Sigmoid colon (tissue), 7 donors: ENCODE measurements around the gene AFF2. TPM values are rescaled to one million over a fixed set of nuclear protein-coding genes. Genes with fewer than 3 reads are reported as not detected.

Source experiments
- DNase-seq: peaks from one replicate; pipeline ENCODE4 v3.0.0-alpha.2; 2019
- H3K27ac ChIP-seq, 4 donors: fragments of 200-600 bp; sonication (generic); one replicate each; pipeline ENCODE4 v1.5.1; 2016 to 2019; ENCODE audit warnings: mild to moderate bottlenecking in 1 of 4
- H3K27me3 ChIP-seq, 3 donors: fragments of 200-600 bp; sonication (generic); one replicate each; pipeline ENCODE4 v1.5.1; 2019; ENCODE audit warnings: mild to moderate bottlenecking in 1 of 3
- H3K36me3 ChIP-seq, 4 donors: fragments of 200-600 bp; sonication (generic); one replicate each; pipeline ENCODE4 v1.5.1; 2016 to 2019
- H3K4me1 ChIP-seq, 4 donors: fragments of 200-600 bp; sonication (generic); one replicate each; pipeline ENCODE4 v1.5.1; 2017 to 2019
- H3K4me3 ChIP-seq, 4 donors: fragments of 200-600 bp; sonication (generic); one replicate each; pipeline ENCODE4 v1.5.1; 2017 to 2019; ENCODE audit warnings: mild to moderate bottlenecking in 2 of 4, moderate library complexity in 1 of 4
- H3K9me3 ChIP-seq, 4 donors: fragments of 200-600 bp in 3 of 4; sonication (generic) in 3 of 4; one replicate each; pipeline versions ENCODE4 v1.5.1 to v1.6.1; 2013 to 2019
- EP300 ChIP-seq, 4 donors: sonication (generic); formaldehyde crosslinking; IDR thresholded peaks; one replicate each; pipeline ENCODE4 v1.6.1; 2017; ENCODE audit warnings: antibody characterized with exemption in 4 of 4
- POLR2A ChIP-seq, 2 donors: fragments of 450-650 bp; IDR thresholded peaks; one replicate each; pipeline ENCODE4 v1.6.1; 2016; ENCODE audit warnings: antibody characterized with exemption in 2 of 2, mild to moderate bottlenecking in 2 of 2, moderate library complexity in 2 of 2
- POLR2AphosphoS5 ChIP-seq, 4 donors: sonication (generic); formaldehyde crosslinking; IDR thresholded peaks; one replicate each; pipeline ENCODE4 v1.6.1; 2017; ENCODE audit warnings: antibody characterized with exemption in 4 of 4
- WGBS, 2 donors: extraction: QIAGEN DNeasy Blood & Tissue Kit; methylation state at CpG; one replicate each; pipeline ENCODE4 v1.1.7; 2013; 5-methylcytosine and 5-hydroxymethylcytosine counted together
- intact Hi-C: fragments of 100-400 bp; cut with DNase I; formaldehyde crosslinking; loops from one replicate; pipeline ENCODE4 v1.15.1; 2023
- polyA plus RNA-seq, 3 donors: library from polyadenylated mRNA; stranded (reverse); fragments of 200-250 nt; gene quantifications; one replicate each; pipeline ENCODE4 v1.2.3, GENCODE V29; 2013
- total RNA-seq, 4 donors: library from RNA; depleted of rRNA; stranded (reverse); fragments of >200 nt; gene quantifications; one replicate each; pipeline ENCODE4 v1.1.0, GENCODE V29; 2016
- TF ChIP-seq, protein P1 (sequence below), 4 experiments: fragments of 450-650 bp in 3 of 4; fragments of 200-600 bp in 1 of 4; IDR thresholded peaks; one replicate each; pipeline ENCODE4 v1.5.1; 2016 to 2019; ENCODE audit warnings: antibody characterized with exemption in 4 of 4, mild to moderate bottlenecking in 3 of 4, moderate library complexity in 2 of 4
- donor health status: healthy with polysubstance abuse.
- donor health status: Bipolar disorder and iron deficiency.
- donor health status: healthy.

Gene AFF2
- total and polyA plus RNA-seq, 7 donors: 0.27 to 1.7 (median 1.1) TPM; not detected in 2

DNA sequence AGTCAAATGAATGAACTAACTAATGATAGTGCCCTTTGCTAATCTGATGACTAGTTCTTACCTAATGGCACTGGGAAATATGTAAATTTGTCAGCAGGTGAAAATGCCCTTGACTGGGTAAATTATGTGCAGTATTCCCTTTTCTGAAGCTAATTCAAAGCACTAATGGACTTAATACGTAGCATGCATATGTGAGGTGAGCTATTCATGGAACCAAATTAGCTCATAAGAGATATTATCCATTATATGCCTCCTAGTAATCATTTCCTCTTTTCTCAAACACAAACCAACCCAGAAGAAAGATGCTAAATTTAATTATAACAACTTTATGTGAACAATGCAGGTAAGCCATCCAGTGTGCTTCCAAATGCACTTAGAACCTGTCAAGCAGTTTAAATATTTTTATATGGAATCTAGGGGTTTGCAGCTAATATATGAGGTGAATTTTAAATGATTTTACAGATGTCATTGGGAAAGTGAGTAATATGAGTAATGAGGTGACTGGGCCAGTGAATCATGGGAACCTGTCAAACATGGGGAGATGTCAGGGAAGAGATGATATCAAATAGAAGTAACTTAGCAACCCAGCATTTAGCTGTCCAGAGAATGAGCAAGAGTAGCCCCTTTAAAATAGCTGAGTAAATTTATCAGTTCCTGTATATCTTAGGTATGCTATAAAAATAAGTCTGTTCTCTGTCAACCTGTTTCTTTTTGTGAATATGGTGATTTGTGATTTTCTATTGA lies 315.0 kb downstream of the AFF2 start:
- intact Hi-C loops: no loop called here
- no peak overlapping the region for H3K4me3 ChIP-seq
- WGBS, 2 donors: 73 to 79% methylated on average over 1 of the region's 1 CpG
- no peak overlapping the region for H3K27ac ChIP-seq
- DNase-seq: no peak
- H3K36me3 ChIP-seq: no peaks in the 10 kb centered on the region
- H3K4me1 ChIP-seq: no peaks in the 10 kb centered on the region
- no peaks in the 10 kb centered on the region for H3K9me3 ChIP-seq
- no peaks in the 10 kb centered on the region for H3K27me3 ChIP-seq
- TF ChIP-seq EP300 (IDR thresholded peaks at IDR 0.05) (no peak), POLR2A (IDR thresholded peaks at IDR 0.05) (no peak), POLR2AphosphoS5 (IDR thresholded peaks at IDR 0.05) (no peak)
- TF ChIP-seq, protein P1, sequence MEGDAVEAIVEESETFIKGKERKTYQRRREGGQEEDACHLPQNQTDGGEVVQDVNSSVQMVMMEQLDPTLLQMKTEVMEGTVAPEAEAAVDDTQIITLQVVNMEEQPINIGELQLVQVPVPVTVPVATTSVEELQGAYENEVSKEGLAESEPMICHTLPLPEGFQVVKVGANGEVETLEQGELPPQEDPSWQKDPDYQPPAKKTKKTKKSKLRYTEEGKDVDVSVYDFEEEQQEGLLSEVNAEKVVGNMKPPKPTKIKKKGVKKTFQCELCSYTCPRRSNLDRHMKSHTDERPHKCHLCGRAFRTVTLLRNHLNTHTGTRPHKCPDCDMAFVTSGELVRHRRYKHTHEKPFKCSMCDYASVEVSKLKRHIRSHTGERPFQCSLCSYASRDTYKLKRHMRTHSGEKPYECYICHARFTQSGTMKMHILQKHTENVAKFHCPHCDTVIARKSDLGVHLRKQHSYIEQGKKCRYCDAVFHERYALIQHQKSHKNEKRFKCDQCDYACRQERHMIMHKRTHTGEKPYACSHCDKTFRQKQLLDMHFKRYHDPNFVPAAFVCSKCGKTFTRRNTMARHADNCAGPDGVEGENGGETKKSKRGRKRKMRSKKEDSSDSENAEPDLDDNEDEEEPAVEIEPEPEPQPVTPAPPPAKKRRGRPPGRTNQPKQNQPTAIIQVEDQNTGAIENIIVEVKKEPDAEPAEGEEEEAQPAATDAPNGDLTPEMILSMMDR (IDR thresholded peaks at IDR 0.05): no peak

DNA sequence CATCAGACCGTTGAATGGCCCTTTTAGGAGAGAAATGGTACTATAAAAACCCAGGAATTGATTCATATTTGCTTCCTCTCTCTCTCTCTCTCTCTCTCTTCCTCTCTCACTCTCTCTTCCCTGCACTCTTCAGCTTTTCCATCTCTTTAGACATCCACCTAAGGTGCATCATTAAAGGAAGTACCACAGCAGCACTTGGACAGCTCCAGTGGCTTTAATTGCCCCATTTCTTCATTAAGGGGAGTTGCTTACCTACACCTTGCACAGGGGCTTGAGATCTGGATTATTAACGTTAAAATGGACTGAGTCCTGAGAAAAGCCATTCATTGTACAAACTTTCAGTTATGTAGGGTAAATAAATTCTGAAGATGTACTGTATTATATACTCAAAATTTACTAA lies 323.6 kb downstream of the AFF2 start:
- Histone ChIP-seq H3K27me3 (no peaks in the 10 kb centered on the region), H3K9me3 (no peaks in the 10 kb centered on the region), H3K27ac (no peak overlapping the region), H3K36me3 (no peaks in the 10 kb centered on the region), H3K4me1 (no peaks in the 10 kb centered on the region), H3K4me3 (no peak overlapping the region)
- no peak for DNase-seq
- intact Hi-C loops: no loop called here
- WGBS, 2 donors: 50 to 76% methylated on average over 2 of the region's 2 CpGs
- TF ChIP-seq, protein P1 (IDR thresholded peaks at IDR 0.05): no peak

DNA sequence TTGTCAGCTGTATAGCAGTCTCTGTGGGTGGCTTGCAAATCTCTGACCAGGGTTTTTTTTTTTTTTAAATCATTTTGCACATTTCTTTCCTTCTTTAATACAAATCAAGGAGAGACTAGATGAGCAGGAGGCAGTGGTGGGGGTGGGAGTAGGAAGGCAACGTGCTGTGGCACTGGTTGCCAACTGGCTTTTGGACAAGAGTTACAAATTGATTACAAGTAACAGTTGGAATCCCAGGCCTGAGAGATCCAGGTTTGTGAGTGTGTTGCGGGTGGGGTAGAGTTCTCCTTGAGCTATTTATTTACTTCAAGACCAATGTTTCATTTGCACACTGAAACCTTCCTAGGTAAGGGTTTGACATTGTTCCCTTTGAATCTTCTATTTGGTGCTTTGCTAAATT lies 325.3 kb downstream of the AFF2 start:
- intact Hi-C loops: no loop called here
- WGBS, 2 donors: 57 to 76% methylated on average over 2 of the region's 2 CpGs

DNA sequence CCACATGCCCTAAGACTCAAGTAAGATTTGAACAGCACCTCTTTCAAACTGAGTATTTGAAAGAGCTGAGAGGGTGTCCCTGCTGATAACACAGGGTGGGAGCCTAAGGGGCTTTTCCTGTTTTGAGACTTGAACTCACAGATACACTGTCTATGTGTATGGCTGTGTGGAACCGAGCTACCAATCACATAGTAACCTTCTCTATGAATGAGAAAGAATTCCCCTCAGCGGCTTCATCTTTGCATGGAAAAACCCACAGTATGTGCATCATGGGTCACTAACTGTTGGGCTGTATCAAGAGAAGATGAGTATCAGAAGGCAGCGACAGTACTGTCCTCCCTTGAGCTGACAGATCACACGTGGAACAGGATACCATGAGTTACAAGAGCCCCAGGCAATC lies 336.3 kb downstream of the AFF2 start:
- no peak for DNase-seq
- H3K9me3 ChIP-seq: no peaks in the 10 kb centered on the region
- intact Hi-C loops: no loop called here
- H3K27ac ChIP-seq: no peak overlapping the region
- no peaks in the 10 kb centered on the region for H3K27me3 ChIP-seq
- H3K36me3 ChIP-seq: no peaks in the 10 kb centered on the region
- TF ChIP-seq, protein P1 (IDR thresholded peaks at IDR 0.05): no peak
- TF ChIP-seq POLR2AphosphoS5 (IDR thresholded peaks at IDR 0.05) (no peak), EP300 (IDR thresholded peaks at IDR 0.05) (no peak), POLR2A (IDR thresholded peaks at IDR 0.05) (no peak)
- H3K4me3 ChIP-seq: no peak overlapping the region
- 55 to 58% methylated on average over 4 of the region's 4 CpGs for WGBS, 2 donors
- H3K4me1 ChIP-seq: no peaks in the 10 kb centered on the region

More for the DNA sequence above, 325.3 kb downstream of the AFF2 start:
- Histone ChIP-seq H3K9me3 (no peaks in the 10 kb centered on the region), H3K27ac (no peak overlapping the region), H3K4me1 (no peaks in the 10 kb centered on the region), H3K27me3 (no peaks in the 10 kb centered on the region), H3K4me3 (no peak overlapping the region), H3K36me3 (no peaks in the 10 kb centered on the region)
- TF ChIP-seq POLR2A (IDR thresholded peaks at IDR 0.05) (no peak), POLR2AphosphoS5 (IDR thresholded peaks at IDR 0.05) (no peak), EP300 (IDR thresholded peaks at IDR 0.05) (no peak)
- TF ChIP-seq, protein P1 (IDR thresholded peaks at IDR 0.05): no peak
- no peak for DNase-seq

DNA sequence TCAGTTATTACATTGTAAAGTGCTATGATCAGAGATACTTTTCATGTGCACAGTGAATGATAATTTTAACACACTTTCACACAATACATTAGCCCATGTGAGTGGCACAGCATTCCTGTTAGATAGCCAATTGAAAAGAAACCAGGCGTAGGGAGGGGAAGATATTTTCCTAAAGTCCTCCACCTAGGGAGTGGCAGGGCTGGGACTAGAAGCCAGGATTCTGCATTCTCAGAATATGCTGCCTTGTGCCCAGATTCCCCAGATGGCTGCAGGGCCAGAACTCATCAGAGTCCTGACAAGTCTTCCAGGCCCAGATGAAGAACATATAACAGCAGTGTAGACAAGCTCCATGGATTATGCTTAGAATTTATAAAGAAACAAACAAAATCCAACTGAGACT lies 350.2 kb downstream of the AFF2 start:
- TF ChIP-seq, protein P1 (IDR thresholded peaks at IDR 0.05): no peak
- TF ChIP-seq POLR2AphosphoS5 (IDR thresholded peaks at IDR 0.05) (no peak), POLR2A (IDR thresholded peaks at IDR 0.05) (no peak), EP300 (IDR thresholded peaks at IDR 0.05) (no peak)
- Histone ChIP-seq H3K27me3 (no peaks in the 10 kb centered on the region), H3K27ac (no peak overlapping the region), H3K36me3 (no peaks in the 10 kb centered on the region), H3K4me1 (peaks cover 0 to 3% (median 0%) of the 10 kb centered on the region in 4 donors), H3K9me3 (no peaks in the 10 kb centered on the region), H3K4me3 (no peak overlapping the region)
- intact Hi-C loops: no loop called here
- no peak for DNase-seq
- WGBS, 2 donors: 58 to 89% methylated on average over 1 of the region's 1 CpG
